HG03196 (cell line): ENCODE measurements around the gene TMEM273.

Experiments
- ATAC-seq: cut with Tn5 transposase; IDR thresholded peaks from one replicate; pipeline ENCODE4 v1.9.1; 2021; ENCODE audit not compliant: unreplicated experiment

TMEM273 gene

GRCh38 chr10:49117376-49118070 lies 70.7 kb downstream of the TMEM273 start:
- ATAC-seq, result no peak

DNA sequence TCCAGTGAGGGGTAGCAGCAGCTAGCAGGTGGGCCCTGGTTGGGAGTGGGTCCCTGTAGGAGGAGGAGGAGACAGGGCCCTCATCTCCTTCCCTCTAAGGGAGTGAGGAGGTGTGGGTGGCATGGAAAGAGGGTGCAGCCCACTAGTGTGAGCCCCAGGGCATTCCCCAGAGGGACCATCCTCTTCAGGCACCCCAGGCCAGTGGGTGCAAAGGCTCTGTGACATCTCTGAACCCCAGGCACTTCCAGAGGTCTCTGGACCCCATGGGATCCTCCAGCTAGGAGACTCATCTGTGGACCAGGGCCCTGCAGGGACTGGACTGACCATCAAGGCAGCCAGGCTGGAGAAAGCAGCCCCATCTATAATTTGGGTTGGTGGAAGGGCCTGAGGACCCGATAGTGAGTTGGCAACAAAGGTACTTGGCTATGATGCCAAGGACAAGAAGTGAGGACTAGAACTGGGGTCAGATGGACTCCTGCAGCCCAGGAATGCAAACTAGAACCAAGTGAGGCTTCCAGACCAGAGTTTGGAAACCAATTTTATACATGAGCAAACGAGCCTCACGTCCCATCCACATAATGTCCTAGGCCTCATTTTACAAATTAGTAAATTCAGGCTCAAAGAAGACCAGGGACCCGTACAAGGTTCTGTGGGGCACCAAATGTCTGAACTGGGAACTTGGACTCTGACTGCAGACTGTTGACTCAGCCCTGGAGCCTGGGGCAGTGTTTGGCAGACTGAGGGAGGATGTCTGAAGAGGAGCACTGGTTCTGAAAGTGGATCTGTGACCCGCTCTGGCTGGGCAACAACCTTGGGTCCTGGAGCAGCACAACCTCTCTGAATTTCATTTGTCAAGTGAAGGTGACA lies 71.4 kb downstream of the TMEM273 start:
- ATAC-seq, result no peak

DNA sequence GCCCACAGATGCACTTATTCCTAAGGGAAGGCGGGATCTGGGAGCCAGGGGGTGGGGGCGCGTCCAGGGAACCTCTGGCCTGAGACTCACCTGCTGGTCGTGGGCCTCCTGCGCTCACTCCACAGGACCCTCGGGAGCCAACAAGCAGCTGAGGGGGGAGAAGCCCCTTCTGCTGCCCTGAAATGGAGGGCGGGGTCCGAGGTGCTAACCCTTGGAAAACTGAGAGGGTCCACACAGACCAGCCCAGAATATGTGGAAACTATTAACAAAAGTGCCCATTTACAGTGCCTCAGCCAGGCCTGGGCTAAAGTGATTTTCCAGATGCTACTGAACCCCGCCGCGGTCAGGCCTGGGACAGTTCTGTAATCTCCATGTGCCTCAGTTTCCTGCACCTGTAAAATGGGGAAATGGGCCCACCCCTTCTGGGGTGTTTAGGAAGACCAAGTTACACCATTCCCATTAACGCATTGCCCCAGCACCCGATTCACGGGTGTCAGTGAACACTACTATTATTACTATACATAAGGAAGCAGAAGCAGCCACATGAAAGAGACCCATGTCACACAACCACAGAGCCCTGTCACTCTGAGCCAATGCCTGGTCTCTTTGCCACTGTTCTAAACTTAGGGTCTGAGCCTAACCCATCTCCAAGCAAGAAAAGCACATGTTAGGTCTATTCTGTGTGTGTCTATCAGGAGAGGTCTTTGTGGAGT lies 72.2 kb downstream of the TMEM273 start:
- no peak for ATAC-seq

DNA sequence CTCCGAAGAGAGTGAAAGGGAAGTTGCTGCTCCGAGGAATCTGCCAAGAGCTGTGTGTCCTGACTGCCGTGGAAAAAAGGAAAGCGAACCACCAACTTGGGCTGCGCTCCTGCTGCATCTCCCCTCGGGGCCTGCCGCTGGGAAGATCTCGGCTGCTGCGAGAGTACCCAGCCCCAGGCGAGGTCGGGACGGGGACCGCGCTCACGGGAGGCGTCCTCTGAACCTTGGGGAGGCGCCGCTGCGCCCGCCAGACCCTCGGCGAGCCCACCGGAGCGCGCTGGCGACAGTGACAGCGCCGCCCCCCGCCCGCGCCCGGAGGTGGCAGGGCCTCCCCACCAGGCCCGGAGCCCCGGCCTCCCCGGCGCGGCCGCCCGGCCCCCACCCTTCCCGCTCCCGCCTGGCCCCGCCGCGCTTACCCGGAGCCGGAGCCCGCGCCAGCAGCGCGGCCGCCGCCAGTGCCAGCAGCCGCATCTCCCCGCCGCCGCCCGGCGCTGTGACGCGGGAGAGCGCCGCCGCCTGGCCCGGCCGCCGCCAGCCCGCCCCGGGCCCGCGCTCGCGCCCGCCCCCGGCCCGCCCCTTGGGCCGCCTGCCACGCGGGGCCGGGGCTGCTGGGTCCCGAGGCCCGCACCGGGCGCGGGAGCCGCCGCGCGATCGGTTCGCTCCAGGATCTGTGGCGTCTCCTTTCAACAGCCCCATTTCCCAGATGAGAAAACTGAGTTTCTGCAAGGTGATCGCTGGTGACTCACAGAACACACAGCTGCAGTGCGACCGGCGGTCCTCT lies 73.0 kb downstream of the TMEM273 start, which contains the start of gene VSTM4:
TSS of gene VSTM4 (minus strand) at position 508 of the 781 bp plus-strand sequence. CDS start at position 471, 37 bp downstream.
- no peak for ATAC-seq

- no peak for ATAC-seq
Measured at GRCh38 chr10:49114718-49115014, 73.5 kb downstream of the TMEM273 start.

- no peak for ATAC-seq
Measured at GRCh38 chr10:49113741-49114141, 74.5 kb downstream of the TMEM273 start.

GRCh38 chr10:49112851-49113250 lies 75.3 kb downstream of the TMEM273 start:
- no peak for ATAC-seq

DNA sequence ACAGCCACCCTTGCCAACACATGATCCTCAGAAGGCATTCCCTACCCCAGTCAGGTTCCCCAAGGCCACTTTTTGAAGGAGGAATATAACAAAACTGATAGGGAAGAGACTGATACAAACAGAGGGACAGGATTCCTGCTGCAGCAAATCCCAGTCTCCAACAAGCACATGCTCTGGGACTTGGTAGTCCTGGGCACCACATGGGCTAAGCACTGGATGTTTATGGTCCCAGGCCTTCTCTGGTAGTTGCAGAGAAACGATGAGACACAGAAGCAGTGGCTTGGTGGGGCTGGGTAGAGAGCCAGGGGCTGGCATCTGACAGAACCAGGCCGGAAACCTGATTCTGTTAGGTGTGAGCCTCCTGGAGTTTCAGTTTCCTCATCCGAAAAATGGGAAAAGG lies 76.1 kb downstream of the TMEM273 start:
- ATAC-seq, result no peak

GRCh38 chr10:49111320-49111698 lies 76.9 kb downstream of the TMEM273 start:
- ATAC-seq, result no peak

DNA sequence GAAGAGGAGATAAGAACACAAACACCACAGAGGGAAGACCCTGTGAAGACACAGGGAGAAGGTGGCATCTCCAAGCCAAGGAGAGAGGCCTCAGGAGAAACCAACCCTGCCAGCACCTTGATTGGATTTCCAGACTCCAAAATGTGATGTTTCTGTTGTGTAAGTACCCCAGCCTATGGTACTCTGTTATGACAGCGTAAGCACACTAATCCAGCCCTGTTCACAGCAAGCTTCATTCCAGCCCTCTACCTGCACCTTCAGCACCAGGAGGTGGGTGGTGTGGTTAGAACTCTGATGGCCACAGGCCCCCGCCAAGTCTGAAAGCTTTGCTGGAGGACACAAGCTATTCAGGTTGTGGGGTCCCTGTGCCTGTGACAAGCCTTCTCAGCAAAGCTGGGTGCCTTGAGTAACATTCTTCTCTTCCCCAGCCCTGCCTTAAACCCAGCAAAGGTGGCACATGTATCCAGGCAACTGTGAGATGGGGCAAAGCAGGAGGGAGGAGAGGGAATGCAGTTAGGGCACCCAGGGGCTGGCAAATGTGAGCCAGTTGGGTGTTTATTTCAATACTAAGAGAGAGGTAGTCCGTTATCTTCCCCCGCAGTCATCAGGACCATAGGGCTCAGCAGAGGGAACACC lies 77.4 kb downstream of the TMEM273 start:
- ATAC-seq, result no peak

- no peak for ATAC-seq
Measured at GRCh38 chr10:49109669-49110340, 78.4 kb downstream of the TMEM273 start.

GRCh38 chr10:49108656-49109055 lies 79.5 kb downstream of the TMEM273 start:
- no peak for ATAC-seq

DNA sequence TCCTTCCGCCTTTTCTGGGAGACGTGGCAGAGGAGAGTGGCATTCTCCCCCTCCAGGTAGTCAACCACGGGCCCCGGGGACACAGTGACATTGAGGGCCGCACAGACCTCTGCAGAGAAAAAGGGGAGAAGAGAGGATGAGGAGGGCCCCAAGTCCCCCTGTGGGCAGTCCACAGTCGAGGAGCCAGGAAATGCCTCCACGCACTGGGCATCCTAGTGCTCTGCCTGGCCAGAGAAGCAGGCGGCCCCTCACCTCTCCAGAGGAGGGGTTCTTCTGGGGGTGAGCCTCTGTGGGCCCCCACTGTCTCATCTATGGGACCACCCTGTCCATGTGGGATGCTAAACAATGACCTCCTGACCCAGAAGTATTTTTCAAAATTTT lies 80.3 kb downstream of the TMEM273 start:
- no peak for ATAC-seq

DNA sequence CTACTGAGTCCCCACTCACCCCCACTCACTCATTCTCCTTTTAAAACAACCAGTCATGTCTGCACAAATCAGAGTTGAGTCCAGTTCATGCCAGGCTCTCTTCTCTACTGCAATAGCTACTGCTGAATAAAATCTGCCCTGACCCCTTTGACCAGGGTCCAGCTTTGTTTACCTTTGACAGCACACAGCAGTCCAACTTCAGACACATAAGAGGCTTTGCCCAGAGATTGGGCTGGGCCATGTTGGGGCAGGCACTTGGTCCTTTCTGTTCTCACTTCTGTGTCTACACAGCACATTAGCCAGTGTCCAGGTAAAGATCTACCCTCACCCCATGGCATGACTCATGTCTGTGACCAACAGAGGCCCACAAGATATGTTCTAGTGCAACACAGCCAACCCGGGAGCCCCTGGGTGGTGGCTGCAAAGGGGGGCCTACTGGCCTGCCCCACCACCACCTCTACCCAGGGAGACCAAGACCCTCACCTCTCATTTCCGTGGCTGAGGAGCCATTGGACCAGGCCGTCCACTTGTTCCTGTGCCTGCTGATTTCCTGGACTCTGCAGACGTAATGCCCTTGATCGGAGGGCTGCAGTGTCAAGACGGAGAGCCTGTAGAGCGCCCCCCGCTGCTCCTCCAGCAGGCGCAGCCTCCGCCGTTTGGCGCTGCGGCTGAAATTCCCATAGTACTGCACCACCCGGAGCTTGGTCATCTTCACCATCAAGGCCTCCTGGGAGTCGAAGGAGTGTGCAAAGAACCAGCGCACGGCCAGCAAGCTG lies 80.9 kb downstream of the TMEM273 start:
- ATAC-seq, result no peak

- ATAC-seq, result no peak
Measured at GRCh38 chr10:49106451-49106850, 81.7 kb downstream of the TMEM273 start.

GRCh38 chr10:49105076-49105475 lies 83.1 kb downstream of the TMEM273 start:
- no peak for ATAC-seq
